ENCODE results near the gene PALD1. TPM values are rescaled to one million over a fixed set of nuclear protein-coding genes. Genes with fewer than 3 reads are reported as not detected.
A peak's percentile ranks its signal among the peaks of the same experiment; 100 is the strongest.

PALD1 gene
- total RNA-seq, 1 donor from 2014 or later: 6.9 TPM

DNA sequence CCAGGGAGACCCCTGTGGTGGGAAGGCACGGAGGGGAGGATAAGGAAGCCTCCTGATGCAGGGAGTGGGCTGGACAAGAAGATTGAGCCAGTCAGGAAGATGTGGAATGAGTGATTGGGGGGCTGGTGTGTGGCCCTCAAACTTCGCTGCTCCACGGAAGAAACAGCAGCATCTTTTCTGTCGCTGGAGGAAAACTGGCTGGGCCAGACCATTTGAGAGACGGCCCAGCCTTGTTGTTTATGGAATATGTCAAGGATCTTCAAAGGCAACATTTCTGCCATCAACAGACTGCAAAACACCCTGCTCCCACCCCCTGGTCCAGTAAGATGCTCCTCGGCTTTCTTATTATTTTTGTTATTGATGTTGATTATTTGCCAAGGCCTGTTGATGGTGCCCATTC is 29.4 kb downstream of the PALD1 start:
- no peaks in the 10 kb centered on the region for H3K36me3 ChIP-seq
- no peak overlapping the region for H3K27ac ChIP-seq
- DNase-seq (ENCODE audit: extremely low spot score in 2 of 2): no peak
- intact Hi-C loops (cut with DNase I): no loop called here
- H3K9me3 ChIP-seq: no peaks in the 10 kb centered on the region
- H3K4me3 ChIP-seq: no peak overlapping the region
- H3K27me3 ChIP-seq: no peaks in the 10 kb centered on the region
- TF ChIP-seq, protein P1, sequence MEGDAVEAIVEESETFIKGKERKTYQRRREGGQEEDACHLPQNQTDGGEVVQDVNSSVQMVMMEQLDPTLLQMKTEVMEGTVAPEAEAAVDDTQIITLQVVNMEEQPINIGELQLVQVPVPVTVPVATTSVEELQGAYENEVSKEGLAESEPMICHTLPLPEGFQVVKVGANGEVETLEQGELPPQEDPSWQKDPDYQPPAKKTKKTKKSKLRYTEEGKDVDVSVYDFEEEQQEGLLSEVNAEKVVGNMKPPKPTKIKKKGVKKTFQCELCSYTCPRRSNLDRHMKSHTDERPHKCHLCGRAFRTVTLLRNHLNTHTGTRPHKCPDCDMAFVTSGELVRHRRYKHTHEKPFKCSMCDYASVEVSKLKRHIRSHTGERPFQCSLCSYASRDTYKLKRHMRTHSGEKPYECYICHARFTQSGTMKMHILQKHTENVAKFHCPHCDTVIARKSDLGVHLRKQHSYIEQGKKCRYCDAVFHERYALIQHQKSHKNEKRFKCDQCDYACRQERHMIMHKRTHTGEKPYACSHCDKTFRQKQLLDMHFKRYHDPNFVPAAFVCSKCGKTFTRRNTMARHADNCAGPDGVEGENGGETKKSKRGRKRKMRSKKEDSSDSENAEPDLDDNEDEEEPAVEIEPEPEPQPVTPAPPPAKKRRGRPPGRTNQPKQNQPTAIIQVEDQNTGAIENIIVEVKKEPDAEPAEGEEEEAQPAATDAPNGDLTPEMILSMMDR (IDR thresholded peaks at IDR 0.05): no peak
- TF ChIP-seq POLR2AphosphoS5 (IDR thresholded peaks at IDR 0.05; ENCODE audit: insufficient read depth in 1 of 2, low read depth in 1 of 2) (no peak), POLR2A (IDR thresholded peaks at IDR 0.05) (no peak)
- H3K4me1 ChIP-seq: peaks cover 20% of the 10 kb centered on the region

DNA sequence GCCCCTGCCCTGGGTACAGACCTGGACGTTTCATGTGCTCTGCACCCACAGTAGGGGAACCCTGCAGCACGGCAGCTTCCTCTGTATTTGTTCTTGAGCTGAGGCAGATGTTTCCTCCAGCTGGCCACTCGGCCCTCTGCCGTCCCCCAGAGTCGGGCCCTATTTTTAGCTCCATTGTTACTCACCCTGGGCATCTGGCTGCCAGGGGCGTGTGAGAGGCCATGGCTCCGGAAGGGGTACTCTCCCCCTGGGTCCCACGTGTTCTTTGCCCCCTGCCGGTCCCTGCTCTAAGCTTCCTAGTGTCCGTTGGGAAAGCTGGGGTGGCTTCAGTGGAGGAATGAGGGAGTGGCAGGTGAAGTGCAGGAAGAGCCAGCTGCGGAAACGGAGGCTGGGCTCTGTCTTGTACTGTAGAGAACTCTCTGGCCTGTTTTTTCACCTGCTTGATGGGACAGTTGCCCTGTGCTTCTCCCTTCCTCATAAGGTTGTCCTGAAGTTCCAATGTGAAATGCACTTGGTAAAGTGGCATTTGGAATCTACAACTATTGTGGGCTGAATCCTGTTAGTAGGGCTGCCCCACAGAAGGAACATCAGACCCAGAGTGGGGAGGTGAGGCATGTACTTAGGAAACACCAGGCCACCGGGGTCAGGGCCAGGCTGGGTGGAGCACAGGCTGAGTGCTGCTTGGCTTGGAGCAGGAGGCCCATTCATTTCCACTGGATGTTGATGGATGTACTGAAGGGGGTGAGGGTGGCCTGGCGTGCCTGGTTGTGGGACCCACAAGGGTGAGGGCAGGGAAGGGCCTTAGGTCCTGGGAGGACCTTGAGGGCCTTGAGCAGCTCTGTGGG is 30.6 kb downstream of the PALD1 start:
- H3K27me3 ChIP-seq: no peaks in the 10 kb centered on the region
- H3K36me3 ChIP-seq: no peaks in the 10 kb centered on the region
- peak in 1 of 2 donors; percentile 30 for TF ChIP-seq POLR2AphosphoS5 (IDR thresholded peaks at IDR 0.05; ENCODE audit: insufficient read depth in 1 of 2, low read depth in 1 of 2)
- TF ChIP-seq POLR2A (IDR thresholded peaks at IDR 0.05): no peak
- DNase-seq (ENCODE audit: extremely low spot score in 2 of 2): no peak
- H3K9me3 ChIP-seq: no peaks in the 10 kb centered on the region
- intact Hi-C loops (cut with DNase I): no loop called here
- H3K4me3 ChIP-seq: no peak overlapping the region
- H3K4me1 ChIP-seq: peaks cover 20% of the 10 kb centered on the region
- no peak overlapping the region for H3K27ac ChIP-seq

DNA sequence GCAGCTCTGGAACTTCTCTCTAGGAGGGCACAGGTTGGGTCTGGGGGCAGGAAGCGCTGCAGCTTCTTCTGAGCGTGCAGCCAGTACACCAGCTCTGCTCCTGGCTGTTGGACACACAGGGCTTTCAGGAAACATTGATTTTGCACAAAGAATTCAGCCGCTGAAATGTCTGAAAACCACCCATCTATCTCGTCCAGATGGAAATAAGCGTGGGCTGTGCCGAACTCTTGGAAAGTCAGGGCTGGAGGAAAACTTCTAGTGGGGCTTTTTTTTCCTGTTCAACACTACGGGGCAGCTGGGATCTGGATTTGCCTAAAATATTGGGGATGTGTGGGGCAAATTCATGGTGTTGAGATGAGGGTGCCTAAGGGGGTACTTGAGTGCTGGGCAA is 31.2 kb downstream of the PALD1 start:
- intact Hi-C loops (cut with DNase I): no loop called here
- H3K36me3 ChIP-seq: no peaks in the 10 kb centered on the region
- H3K27me3 ChIP-seq: no peaks in the 10 kb centered on the region
- H3K27ac ChIP-seq: no peak overlapping the region
- TF ChIP-seq POLR2AphosphoS5 (IDR thresholded peaks at IDR 0.05; ENCODE audit: insufficient read depth in 1 of 2, low read depth in 1 of 2) (no peak), POLR2A (IDR thresholded peaks at IDR 0.05) (no peak)
- TF ChIP-seq, protein P1 (IDR thresholded peaks at IDR 0.05): no peak
- no peak overlapping the region for H3K4me3 ChIP-seq
- peaks cover 20% of the 10 kb centered on the region for H3K4me1 ChIP-seq
- no peak for DNase-seq (ENCODE audit: extremely low spot score in 2 of 2)
- H3K9me3 ChIP-seq: no peaks in the 10 kb centered on the region

DNA sequence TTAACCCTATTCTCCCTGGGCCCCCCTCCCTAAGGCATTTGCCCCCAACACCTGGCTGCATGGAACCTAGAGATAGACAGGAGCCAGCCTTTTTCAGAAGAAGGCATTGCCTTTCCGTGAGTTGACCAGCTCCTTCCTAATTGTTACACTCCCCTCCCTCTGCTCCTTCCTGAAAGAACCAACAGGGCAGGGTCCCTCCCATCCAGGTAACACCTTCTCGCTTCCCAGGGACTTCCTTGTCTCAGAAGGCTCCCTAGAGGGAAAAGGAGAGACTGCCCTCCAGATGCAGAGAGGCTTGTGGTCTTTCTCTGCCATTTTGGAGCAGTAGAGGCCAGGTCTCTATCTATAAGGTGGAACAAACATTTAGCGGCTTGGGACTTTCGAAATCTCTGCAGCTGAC is 31.9 kb downstream of the PALD1 start:
- H3K27me3 ChIP-seq: no peaks in the 10 kb centered on the region
- no peaks in the 10 kb centered on the region for H3K36me3 ChIP-seq
- TF ChIP-seq, protein P1 (IDR thresholded peaks at IDR 0.05): no peak
- TF ChIP-seq POLR2AphosphoS5 (IDR thresholded peaks at IDR 0.05; ENCODE audit: insufficient read depth in 1 of 2, low read depth in 1 of 2): no peak
- no peak for TF ChIP-seq POLR2A (IDR thresholded peaks at IDR 0.05)
- peaks cover 20% of the 10 kb centered on the region for H3K4me1 ChIP-seq
- intact Hi-C loops (cut with DNase I): no loop called here
- no peaks in the 10 kb centered on the region for H3K9me3 ChIP-seq
- no peak for DNase-seq (ENCODE audit: extremely low spot score in 2 of 2)
- H3K27ac ChIP-seq: no peak overlapping the region
- H3K4me3 ChIP-seq: no peak overlapping the region

DNA sequence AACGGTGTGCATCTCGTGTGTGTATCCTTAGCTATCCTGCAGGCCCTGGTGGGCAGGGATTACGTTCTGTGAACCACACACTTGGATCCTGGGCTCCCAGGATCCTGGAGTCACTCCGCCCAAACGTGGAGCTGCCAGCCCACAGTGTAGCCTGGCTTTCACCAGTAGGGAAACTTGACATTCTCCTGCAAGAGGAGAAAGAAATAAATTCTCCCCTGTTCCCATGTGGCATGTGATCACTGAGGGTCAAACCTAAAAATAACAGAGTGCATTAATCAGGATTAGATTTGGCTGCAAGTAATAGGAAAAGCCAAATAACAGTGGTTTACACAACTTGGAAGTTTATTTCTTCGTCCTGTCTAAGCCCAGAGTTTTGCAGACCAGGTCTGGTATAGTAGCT is 32.3 kb downstream of the PALD1 start:
- no peak overlapping the region for H3K27ac ChIP-seq

More for the DNA sequence above, 32.3 kb downstream of the PALD1 start:
- intact Hi-C loops (cut with DNase I): no loop called here
- DNase-seq (ENCODE audit: extremely low spot score in 2 of 2): no peak
- Histone ChIP-seq H3K27me3 (no peaks in the 10 kb centered on the region), H3K9me3 (no peaks in the 10 kb centered on the region), H3K36me3 (no peaks in the 10 kb centered on the region), H3K4me1 (peaks cover 20% of the 10 kb centered on the region), H3K4me3 (no peak overlapping the region)
- TF ChIP-seq, protein P1 (IDR thresholded peaks at IDR 0.05): no peak
- TF ChIP-seq POLR2AphosphoS5 (IDR thresholded peaks at IDR 0.05; ENCODE audit: insufficient read depth in 1 of 2, low read depth in 1 of 2): no peak
- TF ChIP-seq POLR2A (IDR thresholded peaks at IDR 0.05): no peak
